Measurements from ENCODE around the gene CMTM7. TPM values are rescaled to one million over a fixed set of nuclear protein-coding genes. Genes with fewer than 3 reads are reported as not detected.
"Not testable (repeated sequence)": the region's sequence is repeated elsewhere in the genome, so short reads cannot be mapped to it uniquely, and the experiment has no call there.

CMTM7 gene
- total and polyA plus RNA-seq, 5 experiments from 2014 or later = 46.4 to 122 (median 67.4) TPM

DNA sequence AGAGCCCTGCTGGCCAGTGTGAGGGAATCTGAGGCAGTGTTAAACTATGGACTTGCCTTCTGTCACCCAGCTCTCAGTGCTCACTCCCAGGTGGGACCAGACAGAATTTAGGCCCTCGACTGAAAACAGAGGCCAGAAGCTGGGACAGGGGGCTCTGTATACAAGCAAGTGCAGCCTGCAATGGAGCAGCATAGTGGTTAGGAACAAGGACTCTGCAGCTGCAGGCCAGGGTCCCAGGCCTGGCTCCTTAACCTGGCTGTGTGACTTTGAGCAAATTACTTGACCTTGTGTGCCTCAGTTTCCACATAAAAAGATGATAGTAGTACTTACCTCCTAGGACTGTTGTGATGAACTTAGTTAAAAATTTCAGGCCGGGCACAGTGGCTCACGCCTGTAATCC is 39.8 kb downstream of the CMTM7 start:
- ATAC-seq (no peak), DNase-seq (no peak)
- H3K4me3 Mint-ChIP-seq = peak overlapping the region in 8 of 10 donors; percentile 0 to 85 (median 55)
- H3K27me3 Mint-ChIP-seq = no peaks in the 10 kb centered on the region
- H3K27ac Mint-ChIP-seq = peak overlapping the region; percentile 97 to 100 (median 98)
- H3K36me3 Mint-ChIP-seq = peaks cover 0 to 2% (median 0%) of the 10 kb centered on the region in 3 donors
- POLR2A ChIA-PET = interaction anchor here (0.6 to 14.5 kb wide), 9 partner anchors 10 to 36 kb away, joined by 4 to 246 read pairs (median 6); no protein-coding TSS in a partner anchor
- no peaks in the 10 kb centered on the region for H3K9me3 Mint-ChIP-seq
- peaks cover 35 to 89% (median 86%) of the 10 kb centered on the region in 4 donors for H3K4me1 Mint-ChIP-seq

DNA sequence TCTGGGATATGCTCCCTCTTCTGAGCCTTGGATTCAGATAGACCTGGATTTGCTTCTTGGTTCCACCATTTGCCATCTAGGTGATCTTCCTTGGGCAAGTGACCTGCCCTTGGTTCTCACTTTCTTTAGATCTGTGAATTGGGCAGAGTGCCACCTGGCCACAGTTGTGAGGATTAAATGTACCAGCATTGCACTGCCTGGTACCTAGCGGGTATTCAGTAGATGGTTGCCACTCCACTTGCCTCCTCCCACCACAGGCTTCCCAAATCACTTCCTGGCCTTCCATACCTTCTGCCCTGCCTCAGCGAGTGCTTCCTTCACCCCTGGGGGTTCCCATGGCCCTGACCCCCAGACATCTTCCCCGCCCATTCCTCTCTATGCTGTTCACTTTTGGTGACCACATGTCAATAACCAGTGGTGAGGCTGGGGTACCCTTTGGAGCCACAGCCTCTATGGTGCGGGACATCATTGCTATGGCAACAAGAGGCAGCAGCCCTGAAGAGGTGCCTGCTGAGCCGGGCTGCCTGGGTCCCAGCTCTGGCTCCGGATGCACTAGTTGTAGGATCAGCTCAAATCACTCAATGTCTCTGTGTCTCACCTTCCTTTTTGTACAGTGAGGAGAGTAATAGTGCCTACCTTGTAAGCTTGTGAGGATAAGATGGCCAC is 40.5 kb downstream of the CMTM7 start:
- Mint-ChIP-seq H3K27me3 (no peaks in the 10 kb centered on the region), H3K4me1 (peaks cover 39 to 89% (median 87%) of the 10 kb centered on the region in 4 donors), H3K27ac (peak overlapping the region; percentile 97 to 100 (median 98)), H3K36me3 (peaks cover 0 to 2% (median 0%) of the 10 kb centered on the region in 3 donors), H3K9me3 (no peaks in the 10 kb centered on the region), H3K4me3 (peak overlapping the region; percentile 32 to 92 (median 81))
- ATAC-seq (peak in 1 of 2 donors; percentile 11), DNase-seq (no peak)
- POLR2A ChIA-PET = interaction anchor here (0.6 to 14.5 kb wide), 15 partner anchors 8 to 50 kb away, joined by 3 to 246 read pairs (median 5); no protein-coding TSS in a partner anchor

DNA sequence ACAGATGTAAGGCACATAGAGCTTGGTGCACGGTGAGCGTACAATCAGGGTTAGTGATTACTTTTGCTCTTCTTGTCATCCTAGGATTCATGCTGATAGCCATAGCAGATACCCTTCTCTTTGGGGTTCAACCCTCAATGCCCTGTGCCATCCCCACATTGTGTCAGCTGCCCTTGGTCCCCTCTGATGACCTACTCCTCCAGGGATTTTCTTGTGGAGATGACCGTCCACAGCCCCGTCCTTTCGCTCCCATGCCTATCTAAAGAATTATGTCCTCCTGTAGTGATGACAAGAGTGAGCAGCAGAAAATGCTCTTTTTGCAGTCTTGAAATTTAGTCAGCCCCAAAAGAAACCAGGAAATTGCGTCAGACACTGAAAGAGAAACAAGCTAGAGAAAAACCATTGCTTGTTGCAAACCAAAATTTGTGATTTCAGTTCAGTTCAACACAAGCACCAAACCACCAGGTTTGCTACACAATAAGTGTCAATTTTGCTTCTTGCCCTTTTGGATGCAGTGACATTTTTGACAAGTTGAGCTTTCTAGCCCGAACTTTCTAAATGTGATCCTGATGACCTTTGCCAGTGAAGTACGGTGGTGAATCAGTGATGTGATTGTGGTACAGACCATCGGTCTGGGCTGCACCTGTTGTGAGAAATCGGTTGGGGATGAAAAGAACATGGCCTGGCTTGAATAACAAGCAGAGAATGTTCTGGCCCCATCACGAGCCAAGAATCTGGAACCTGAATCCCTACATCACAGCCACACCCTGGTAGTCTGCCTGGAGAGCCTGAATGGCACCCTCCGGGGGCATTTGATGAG is 41.3 kb downstream of the CMTM7 start:
- peak overlapping the region; percentile 97 to 100 (median 98) for H3K27ac Mint-ChIP-seq
- no peaks in the 10 kb centered on the region for H3K27me3 Mint-ChIP-seq
- H3K9me3 Mint-ChIP-seq = no peaks in the 10 kb centered on the region
- DNase-seq (peak in 4 of 10 donors; percentile 58 to 74 (median 69)), ATAC-seq (peak; percentile 41 to 48)
- POLR2A ChIA-PET = interaction anchor here (0.7 to 14.5 kb wide), 13 partner anchors 9 to 1768 kb away, joined by 3 to 246 read pairs (median 5); no protein-coding TSS in a partner anchor
- peaks cover 0 to 2% (median 0%) of the 10 kb centered on the region in 3 donors for H3K36me3 Mint-ChIP-seq
- peaks cover 33 to 89% (median 84%) of the 10 kb centered on the region in 4 donors for H3K4me1 Mint-ChIP-seq
- H3K4me3 Mint-ChIP-seq = peak overlapping the region; percentile 32 to 92 (median 81)

DNA sequence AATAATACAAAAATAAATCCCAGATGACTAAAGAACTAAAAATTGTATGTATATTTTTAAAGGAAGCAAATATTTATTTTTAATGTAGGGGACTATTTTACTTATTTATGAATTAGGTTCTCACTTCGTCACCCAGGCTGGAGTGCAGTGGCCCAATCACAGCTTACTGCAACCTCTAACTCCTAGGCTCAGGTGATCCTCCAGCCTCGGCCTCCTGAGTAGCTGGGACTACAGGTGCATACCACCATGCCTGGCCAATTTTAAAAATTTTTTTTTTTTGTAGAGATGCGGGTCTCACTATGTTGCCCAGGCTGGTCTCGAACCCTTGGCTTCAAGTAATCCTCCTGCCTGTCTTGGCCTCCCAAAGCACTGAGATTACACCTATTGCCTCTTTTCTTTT is 42.6 kb downstream of the CMTM7 start:
- H3K4me1 Mint-ChIP-seq = peaks cover 37 to 90% (median 83%) of the 10 kb centered on the region in 4 donors
- H3K36me3 Mint-ChIP-seq = peaks cover 0 to 2% (median 0%) of the 10 kb centered on the region in 3 donors
- POLR2A ChIA-PET = interaction anchor here (1.1 to 14.5 kb wide), 5 partner anchors 10 to 63 kb away, joined by 4 to 246 read pairs (median 18); no protein-coding TSS in a partner anchor
- DNase-seq = no peak
- no peak for ATAC-seq
- peak overlapping the region in 9 of 10 donors; percentile 97 to 100 (median 98) for H3K27ac Mint-ChIP-seq
- no peak overlapping the region for H3K4me3 Mint-ChIP-seq
- no peaks in the 10 kb centered on the region for H3K9me3 Mint-ChIP-seq
- H3K27me3 Mint-ChIP-seq = no peaks in the 10 kb centered on the region

DNA sequence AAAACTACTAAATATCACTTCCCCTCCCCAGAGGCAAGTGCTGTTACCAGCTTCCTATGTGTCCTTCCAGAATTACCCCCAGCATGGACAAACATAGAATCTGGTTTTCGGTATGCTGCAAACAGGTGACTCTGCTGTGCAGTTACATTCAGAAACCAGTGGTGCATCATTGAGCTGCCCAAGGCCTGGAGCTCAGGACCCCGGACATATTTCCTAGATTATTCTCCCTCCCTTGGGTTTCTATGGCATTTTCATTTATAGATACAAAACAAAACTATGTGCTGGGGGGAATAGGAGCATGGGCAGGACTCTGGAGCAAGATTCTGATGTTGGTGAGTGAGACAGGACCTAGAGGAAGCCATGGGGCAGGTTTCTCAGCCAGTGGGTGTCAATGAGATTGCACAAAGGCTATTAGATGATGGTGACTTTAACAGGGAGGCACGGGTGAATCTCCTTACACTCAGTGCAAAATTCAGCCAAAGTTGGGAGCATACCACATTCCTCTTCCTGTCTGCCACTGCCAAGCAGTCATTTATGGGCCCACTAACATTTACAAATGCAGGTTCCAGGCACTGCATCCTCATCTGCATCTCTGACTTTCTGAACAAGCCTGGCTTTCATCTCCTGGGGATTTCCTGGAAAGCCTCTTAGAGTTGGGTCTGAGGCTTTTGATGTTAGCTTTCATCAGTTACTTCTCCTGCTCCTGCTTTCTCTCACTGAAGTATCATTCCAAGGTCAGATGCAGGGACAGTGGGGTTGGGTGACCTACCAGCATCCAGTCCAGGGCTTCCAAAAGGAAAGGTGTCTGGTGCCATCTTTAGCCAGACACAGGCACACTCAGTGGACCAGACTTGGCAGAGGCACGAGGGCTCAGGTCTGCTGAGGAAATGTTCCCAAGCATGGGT is 44.5 kb downstream of the CMTM7 start:
- Mint-ChIP-seq H3K27ac (peak overlapping the region; percentile 43 to 92 (median 84)), H3K9me3 (no peaks in the 10 kb centered on the region), H3K27me3 (no peaks in the 10 kb centered on the region), H3K4me1 (peaks cover 32 to 93% (median 79%) of the 10 kb centered on the region in 4 donors), H3K4me3 (peak overlapping the region in 8 of 10 donors; percentile 7 to 72 (median 45)), H3K36me3 (peaks cover 0 to 2% (median 0%) of the 10 kb centered on the region in 3 donors)
- DNase-seq (no peak), ATAC-seq (peak in 1 of 2 donors; percentile 26)
- POLR2A ChIA-PET = interaction anchor here (1.0 to 14.5 kb wide), 4 partner anchors 9 to 32 kb away, joined by 3 to 246 read pairs (median 4); no protein-coding TSS in a partner anchor

DNA sequence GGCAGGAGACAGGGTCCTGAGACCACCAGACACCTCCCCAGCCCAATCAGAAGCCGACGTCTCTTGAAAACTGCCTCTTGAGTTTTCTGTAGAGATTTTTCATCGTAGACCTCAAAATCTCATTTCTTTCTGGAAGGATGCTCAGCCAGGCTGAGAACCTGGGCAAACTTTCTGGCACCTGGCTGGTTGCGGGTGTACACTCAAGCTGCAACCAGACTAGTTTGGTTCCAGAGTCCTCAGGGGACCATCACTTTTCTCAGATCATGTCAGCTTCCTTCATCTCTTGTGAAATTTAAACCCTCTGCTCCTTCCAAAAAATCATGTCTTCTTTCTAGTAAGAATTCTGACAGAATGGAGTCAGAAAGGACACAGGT is 45.1 kb downstream of the CMTM7 start:
- Mint-ChIP-seq H3K27ac (peak overlapping the region in 9 of 10 donors; percentile 43 to 92 (median 84)), H3K9me3 (no peaks in the 10 kb centered on the region), H3K36me3 (peaks cover 0 to 8% (median 0%) of the 10 kb centered on the region in 3 donors), H3K4me3 (peak overlapping the region in 4 of 10 donors; percentile 7 to 42 (median 24)), H3K27me3 (no peaks in the 10 kb centered on the region), H3K4me1 (peaks cover 36 to 93% (median 79%) of the 10 kb centered on the region in 4 donors)
- POLR2A ChIA-PET = interaction anchor here (1.5 to 14.5 kb wide), 3 partner anchors 10 to 31 kb away, joined by 4 to 246 read pairs (median 5); no protein-coding TSS in a partner anchor
- no peak for ATAC-seq
- no peak for DNase-seq

DNA sequence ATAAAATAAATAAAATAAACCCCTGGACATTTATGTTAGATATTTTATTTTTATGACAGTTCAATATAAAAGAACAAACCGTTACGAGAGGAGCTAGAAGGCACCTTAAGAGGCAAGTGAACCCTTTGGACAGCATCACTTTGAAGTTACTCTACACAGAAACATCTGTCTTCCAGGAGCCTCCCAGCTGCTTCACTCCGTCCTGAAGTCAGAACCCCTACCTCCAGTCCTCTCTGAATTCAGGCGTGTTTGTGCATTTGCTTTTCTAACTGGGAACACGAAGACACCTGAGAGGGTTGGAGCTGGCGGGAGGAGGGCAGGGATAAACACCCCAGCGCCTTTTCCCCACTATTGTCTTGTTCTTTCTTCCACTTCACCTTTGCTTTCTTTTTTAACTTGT is 46.2 kb downstream of the CMTM7 start:
- POLR2A ChIA-PET = interaction anchor here (1.6 to 14.5 kb wide), 3 partner anchors 9 to 16 kb away, joined by 6 to 246 read pairs (median 16); no protein-coding TSS in a partner anchor
- Mint-ChIP-seq H3K4me3 (peak overlapping the region in 6 of 10 donors; percentile 9 to 44 (median 26)), H3K27ac (peak overlapping the region in 9 of 10 donors; percentile 3 to 91 (median 74)), H3K9me3 (no peaks in the 10 kb centered on the region), H3K4me1 (peaks cover 29 to 89% (median 77%) of the 10 kb centered on the region in 4 donors), H3K36me3 (peaks cover 0 to 18% (median 6%) of the 10 kb centered on the region in 3 donors), H3K27me3 (no peaks in the 10 kb centered on the region)
- no peak for DNase-seq
- ATAC-seq = peak in 1 of 2 donors; percentile 18

DNA sequence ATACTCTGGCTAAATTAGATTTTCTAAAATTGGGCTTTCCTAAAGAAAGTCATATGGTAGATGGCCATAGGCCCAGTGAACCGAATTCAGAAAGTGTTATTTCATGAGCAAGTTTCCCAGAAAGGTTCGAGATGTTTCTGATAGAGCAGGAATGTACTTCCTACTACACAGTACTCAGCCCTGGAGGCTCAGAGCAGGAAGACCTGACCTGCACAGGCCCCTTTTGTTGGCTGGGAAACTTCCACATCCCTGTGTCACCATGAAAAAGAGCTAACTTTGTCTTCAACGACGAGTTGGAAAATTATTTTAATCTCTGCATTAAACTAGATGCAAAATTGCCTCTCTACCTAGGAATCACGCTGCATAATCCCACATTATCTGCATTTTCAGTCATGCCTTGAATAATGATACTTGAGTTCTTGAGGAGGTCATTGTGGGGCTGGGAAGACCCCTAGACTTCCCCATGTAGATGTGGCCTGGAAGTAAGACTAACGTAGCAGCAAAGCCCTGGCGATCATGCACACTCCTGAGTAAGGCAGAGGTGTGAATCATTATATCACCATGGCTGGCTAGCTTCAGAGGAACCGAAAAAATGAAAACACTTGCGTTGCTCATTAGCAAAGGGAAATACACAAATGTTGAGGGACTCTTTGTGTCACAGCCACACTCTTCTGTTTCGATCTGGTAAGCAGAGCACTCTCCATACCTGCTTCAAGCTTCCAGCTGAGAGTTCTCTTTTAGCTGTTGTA is 47.1 kb downstream of the CMTM7 start:
- peak overlapping the region in 8 of 10 donors; percentile 2 to 74 (median 33) for H3K4me3 Mint-ChIP-seq
- DNase-seq = no peak
- ATAC-seq = peak; percentile 23 to 43
- peak overlapping the region; percentile 44 to 91 (median 83) for H3K27ac Mint-ChIP-seq
- peaks cover 0 to 26% (median 13%) of the 10 kb centered on the region in 3 donors for H3K36me3 Mint-ChIP-seq
- H3K4me1 Mint-ChIP-seq = peaks cover 27 to 89% (median 77%) of the 10 kb centered on the region in 4 donors
- POLR2A ChIA-PET = interaction anchor here (0.6 to 14.5 kb wide), 6 partner anchors 10 to 279 kb away, joined by 3 to 246 read pairs (median 5); no protein-coding TSS in a partner anchor
- no peaks in the 10 kb centered on the region for H3K27me3 Mint-ChIP-seq
- no peaks in the 10 kb centered on the region for H3K9me3 Mint-ChIP-seq

DNA sequence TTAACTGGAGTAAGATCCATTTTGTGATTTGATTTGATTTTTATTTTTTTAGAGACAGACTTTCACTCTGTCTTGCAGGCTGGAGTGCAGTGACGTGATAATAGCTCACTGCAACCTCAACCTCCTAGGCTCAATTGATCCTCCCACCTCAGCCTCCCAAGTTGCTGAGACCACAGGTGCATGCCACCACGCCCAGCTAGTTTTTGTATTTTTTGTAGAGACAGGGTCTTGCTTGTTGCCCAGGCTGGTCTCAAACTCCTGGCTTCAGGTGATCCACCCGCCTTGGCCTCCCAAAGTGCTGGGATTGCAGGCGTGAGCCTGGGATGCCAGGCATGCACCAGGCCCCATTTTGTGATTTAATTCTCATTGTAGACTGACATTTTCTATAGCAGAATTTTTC is 47.8 kb downstream of the CMTM7 start:
- ATAC-seq, H3K27me3 Mint-ChIP-seq, DNase-seq, H3K9me3 Mint-ChIP-seq: not testable (repeated sequence)
- Mint-ChIP-seq H3K4me1 (peaks cover 27 to 93% (median 81%) of the 10 kb centered on the region in 4 donors), H3K4me3 (peak overlapping the region in 4 of 10 donors; percentile 19 to 74 (median 48)), H3K36me3 (peaks cover 0 to 33% (median 18%) of the 10 kb centered on the region in 3 donors), H3K27ac (peak overlapping the region in 8 of 10 donors; percentile 45 to 88 (median 77))
- POLR2A ChIA-PET = interaction anchor here (3.7 to 14.5 kb wide), 2 partner anchors 11 to 15 kb away, joined by 16 to 246 read pairs; no protein-coding TSS in a partner anchor

DNA sequence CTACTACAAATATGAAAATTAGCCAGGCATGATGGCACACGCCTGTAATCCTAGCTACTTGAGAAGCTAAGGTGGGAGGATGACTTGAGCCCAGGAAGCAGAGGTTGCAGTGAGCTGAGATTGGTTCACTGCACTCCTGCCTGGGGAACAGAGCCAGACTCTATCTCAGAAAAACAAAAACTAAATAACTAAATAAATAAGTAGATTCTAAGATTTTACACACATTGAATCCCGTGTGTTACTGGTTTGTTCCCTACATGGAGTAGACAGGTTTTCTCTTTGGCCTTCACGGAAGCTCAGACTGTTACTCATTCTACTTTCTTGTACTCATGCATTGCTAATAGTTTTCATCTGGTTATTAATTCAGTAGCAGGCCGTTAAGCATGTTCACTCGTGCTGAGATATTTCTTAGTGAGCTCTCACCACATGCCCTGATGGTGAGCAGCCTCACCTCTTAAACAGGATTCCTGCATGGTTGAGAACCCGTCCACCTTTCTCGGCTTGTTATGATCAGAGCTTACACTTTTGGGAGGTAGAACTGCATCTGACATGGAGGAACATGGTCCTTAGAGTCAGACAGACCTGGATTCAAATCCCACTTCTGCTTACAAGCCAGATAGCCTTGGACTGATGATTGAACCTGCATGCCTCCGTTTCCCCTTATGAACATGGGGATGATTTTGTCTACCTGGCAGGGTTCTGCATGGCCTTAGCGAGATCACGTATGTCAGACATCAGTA is 49.1 kb downstream of the CMTM7 start:
- peaks cover 0 to 41% (median 25%) of the 10 kb centered on the region in 3 donors for H3K36me3 Mint-ChIP-seq
- peaks cover 27 to 92% (median 78%) of the 10 kb centered on the region in 4 donors for H3K4me1 Mint-ChIP-seq
- H3K27ac Mint-ChIP-seq = peak overlapping the region; percentile 22 to 80 (median 64)
- POLR2A ChIA-PET = interaction anchor here (0.9 to 14.5 kb wide), 3 partner anchors 12 to 49 kb away, joined by 5 to 246 read pairs (median 16); partner anchors contain the start of gene CMTM7
- H3K27me3 Mint-ChIP-seq = no peaks in the 10 kb centered on the region
- H3K4me3 Mint-ChIP-seq = peak overlapping the region in 1 of 10 donors; percentile 54
- no peak for ATAC-seq
- DNase-seq = no peak
- H3K9me3 Mint-ChIP-seq = no peaks in the 10 kb centered on the region

All from naive thymus-derived CD8-positive, alpha-beta T cell (primary cell).